ENCODE measurements around the gene ARHGDIA. TPM values are rescaled to one million over a fixed set of nuclear protein-coding genes. Genes with fewer than 3 reads are reported as not detected.
A peak's percentile ranks its signal among the peaks of the same experiment; 100 is the strongest.

The ARHGDIA gene
- total and polyA plus RNA-seq, 8 donors: 57.1 to 435 (median 151) TPM

DNA sequence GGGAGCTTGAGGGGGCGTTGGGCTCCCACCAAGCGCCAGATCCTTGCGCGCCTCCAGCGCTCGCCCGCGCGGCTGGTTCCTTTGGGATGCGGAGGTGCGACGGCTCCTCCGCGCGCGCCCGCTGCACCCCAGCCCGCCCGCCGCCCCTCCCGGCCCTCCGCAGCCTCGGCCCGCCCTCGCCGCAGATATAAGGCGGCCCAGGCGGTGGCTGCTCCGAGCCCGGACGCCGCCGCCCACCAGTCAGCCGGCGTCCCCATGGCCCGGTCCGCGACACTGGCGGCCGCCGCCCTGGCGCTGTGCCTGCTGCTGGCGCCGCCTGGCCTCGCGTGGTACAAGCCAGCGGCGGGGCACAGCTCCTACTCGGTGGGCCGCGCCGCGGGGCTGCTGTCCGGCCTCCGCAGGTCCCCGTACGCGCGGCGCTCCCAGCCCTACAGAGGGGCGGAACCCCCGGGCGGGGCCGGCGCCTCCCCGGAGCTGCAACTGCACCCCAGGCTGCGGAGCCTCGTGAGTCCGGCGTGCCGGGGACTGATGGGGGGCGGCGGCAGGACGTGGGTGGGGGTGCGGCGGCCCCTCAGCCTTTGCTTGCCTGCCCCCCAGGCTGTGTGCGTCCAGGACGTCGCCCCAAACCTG, 31.0 kb upstream of the ARHGDIA start, which contains the start of gene NPB:
Gene NPB (plus strand): TSS at position 216 of the 630 bp plus-strand sequence. CDS start 40 bp downstream, at position 256.
- H3K9me3 ChIP-seq: no peaks in the 10 kb centered on the region
- TF ChIP-seq POLR2AphosphoS5 (IDR thresholded peaks at IDR 0.05): no peak
- no peak for TF ChIP-seq POLR2A (IDR thresholded peaks at IDR 0.05)
- no peak for TF ChIP-seq EP300 (IDR thresholded peaks at IDR 0.05)
- TF ChIP-seq, protein P1, sequence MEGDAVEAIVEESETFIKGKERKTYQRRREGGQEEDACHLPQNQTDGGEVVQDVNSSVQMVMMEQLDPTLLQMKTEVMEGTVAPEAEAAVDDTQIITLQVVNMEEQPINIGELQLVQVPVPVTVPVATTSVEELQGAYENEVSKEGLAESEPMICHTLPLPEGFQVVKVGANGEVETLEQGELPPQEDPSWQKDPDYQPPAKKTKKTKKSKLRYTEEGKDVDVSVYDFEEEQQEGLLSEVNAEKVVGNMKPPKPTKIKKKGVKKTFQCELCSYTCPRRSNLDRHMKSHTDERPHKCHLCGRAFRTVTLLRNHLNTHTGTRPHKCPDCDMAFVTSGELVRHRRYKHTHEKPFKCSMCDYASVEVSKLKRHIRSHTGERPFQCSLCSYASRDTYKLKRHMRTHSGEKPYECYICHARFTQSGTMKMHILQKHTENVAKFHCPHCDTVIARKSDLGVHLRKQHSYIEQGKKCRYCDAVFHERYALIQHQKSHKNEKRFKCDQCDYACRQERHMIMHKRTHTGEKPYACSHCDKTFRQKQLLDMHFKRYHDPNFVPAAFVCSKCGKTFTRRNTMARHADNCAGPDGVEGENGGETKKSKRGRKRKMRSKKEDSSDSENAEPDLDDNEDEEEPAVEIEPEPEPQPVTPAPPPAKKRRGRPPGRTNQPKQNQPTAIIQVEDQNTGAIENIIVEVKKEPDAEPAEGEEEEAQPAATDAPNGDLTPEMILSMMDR (IDR thresholded peaks at IDR 0.05): no peak
- H3K36me3 ChIP-seq: peaks cover 32 to 76% (median 71%) of the 10 kb centered on the region in 4 donors
- DNase-seq: peak; percentile 49 to 77
- peaks cover 13 to 20% (median 19%) of the 10 kb centered on the region in 4 donors for H3K4me1 ChIP-seq
- peak within 1 kb of the TSS in 1 of 5 donors; percentile 1 for H3K27ac ChIP-seq
- peaks cover 0 to 25% (median 17%) of the 10 kb centered on the region in 3 donors for H3K27me3 ChIP-seq
- H3K4me3 ChIP-seq: peak within 1 kb of the TSS; percentile 39 to 49 (median 43)
- intact Hi-C loops (cut with DNase I; ENCODE audit: low total_unique reads): no loop called here
- WGBS, 5 donors: 0 to 1% (median 0%) methylated on average over 3 to 79 of the region's 79 CpGs

DNA sequence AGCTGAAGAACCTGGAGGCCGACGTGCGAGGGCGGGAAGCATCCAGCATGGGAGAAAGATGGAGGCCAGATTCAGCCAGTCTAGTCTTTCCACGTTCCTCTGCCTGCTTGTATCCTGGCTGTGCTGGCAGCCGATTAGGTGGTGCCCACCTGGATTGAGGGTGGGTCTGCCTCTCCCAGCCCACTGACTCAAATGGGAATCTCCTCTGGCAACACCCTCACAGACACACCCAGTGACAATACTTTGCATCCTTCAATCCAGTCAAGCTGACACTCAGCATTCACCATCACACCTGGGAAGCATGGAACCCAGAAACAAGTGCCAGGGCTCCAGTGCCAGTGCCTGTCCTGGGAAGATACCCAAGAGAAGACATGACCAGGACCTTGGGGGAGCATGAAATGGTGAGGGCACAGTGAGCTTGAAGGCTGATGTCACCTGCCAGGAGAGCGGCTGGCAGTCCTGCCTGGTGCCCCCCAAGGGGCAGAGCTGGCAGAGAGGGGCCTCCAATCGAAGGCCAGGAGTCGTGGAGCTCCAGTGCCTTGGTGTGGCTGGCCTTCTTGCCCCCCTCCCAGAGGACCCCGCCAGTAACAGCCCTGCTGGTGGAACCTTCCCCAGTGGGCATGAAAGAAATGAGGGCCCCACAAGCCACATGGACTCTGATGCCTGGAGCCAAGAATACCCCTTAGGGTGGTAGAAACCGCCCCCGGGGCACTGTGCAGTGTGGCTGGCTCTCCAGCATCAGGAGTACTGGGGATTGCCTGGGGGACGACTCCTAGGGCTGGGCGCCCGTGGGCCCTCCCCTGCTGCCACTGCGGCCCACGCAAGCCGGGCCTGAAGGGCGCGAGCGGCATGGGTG, 30.3 kb upstream of the ARHGDIA start:
- H3K27me3 ChIP-seq: peaks cover 0 to 25% (median 17%) of the 10 kb centered on the region in 3 donors
- peak overlapping the region; percentile 39 to 49 (median 43) for H3K4me3 ChIP-seq
- intact Hi-C loops (cut with DNase I; ENCODE audit: low total_unique reads): no loop called here
- DNase-seq: no peak
- no peaks in the 10 kb centered on the region for H3K9me3 ChIP-seq
- TF ChIP-seq POLR2A (IDR thresholded peaks at IDR 0.05) (no peak), EP300 (IDR thresholded peaks at IDR 0.05) (no peak), POLR2AphosphoS5 (IDR thresholded peaks at IDR 0.05) (no peak)
- TF ChIP-seq, protein P1 (IDR thresholded peaks at IDR 0.05): no peak
- 50 to 93% (median 64%) methylated on average over 10 to 21 of the region's 21 CpGs for whole genome bisulfite sequencing, 5 donors
- H3K36me3 ChIP-seq: peaks cover 30 to 76% (median 71%) of the 10 kb centered on the region in 4 donors
- H3K27ac ChIP-seq: no peak overlapping the region
- peaks cover 13 to 20% (median 19%) of the 10 kb centered on the region in 4 donors for H3K4me1 ChIP-seq

DNA sequence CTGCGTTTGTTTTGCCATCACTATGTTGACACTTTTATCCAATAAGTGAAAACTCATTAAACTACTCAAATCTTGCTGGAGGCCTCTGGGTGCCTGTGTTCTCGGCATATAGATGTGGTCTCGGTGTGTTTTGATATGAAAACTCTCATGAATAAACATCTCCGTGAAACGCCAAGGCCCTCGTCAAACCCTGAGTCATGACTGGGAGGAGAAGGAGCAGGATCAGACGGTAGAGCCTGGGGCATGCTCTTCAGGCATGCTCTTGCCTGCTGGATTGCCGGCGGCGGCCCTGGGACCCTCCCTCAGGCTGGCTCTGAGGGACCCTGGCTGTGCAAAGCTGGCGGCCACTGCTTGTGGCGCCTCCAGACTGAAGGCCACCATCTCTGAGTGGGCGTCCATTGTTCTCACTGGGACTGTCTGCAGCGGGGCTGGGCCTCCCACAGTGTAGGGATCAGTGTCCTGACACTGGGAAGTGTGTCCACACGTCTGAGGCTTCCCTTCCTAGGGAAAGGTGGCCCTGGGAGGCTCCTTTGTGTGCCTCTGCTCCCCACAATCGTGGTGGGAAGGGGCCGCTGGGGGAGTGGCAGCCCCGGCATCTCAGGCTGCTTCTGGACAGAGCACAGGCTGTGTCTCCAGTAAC, 29.2 kb upstream of the ARHGDIA start:
- H3K4me1 ChIP-seq: peaks cover 13 to 20% (median 19%) of the 10 kb centered on the region in 4 donors
- intact Hi-C loops (cut with DNase I; ENCODE audit: low total_unique reads): no loop called here
- H3K9me3 ChIP-seq: no peaks in the 10 kb centered on the region
- no peak for TF ChIP-seq POLR2A (IDR thresholded peaks at IDR 0.05)
- no peak for TF ChIP-seq POLR2AphosphoS5 (IDR thresholded peaks at IDR 0.05)
- TF ChIP-seq, protein P1 (IDR thresholded peaks at IDR 0.05): no peak
- TF ChIP-seq EP300 (IDR thresholded peaks at IDR 0.05): no peak
- peaks cover 0 to 25% (median 17%) of the 10 kb centered on the region in 3 donors for H3K27me3 ChIP-seq
- DNase-seq: no peak
- no peak overlapping the region for H3K27ac ChIP-seq
- peaks cover 32 to 76% (median 71%) of the 10 kb centered on the region in 4 donors for H3K36me3 ChIP-seq
- no peak overlapping the region for H3K4me3 ChIP-seq
- WGBS, 5 donors: 63 to 80% (median 73%) methylated on average over 5 to 18 of the region's 18 CpGs
